Nucleus accumbens (tissue), 56 donors: ENCODE results near the gene NOS1AP.
"Not testable (repeated sequence)": the region's sequence is repeated elsewhere in the genome, so short reads cannot be mapped to it uniquely, and the experiment has no call there.

Experiments
- DNase-seq, 56 donors: peaks; one replicate each; lab custom pipeline; 2025; lab: John Stamatoyannopoulos, UW

The NOS1AP gene

DNA sequence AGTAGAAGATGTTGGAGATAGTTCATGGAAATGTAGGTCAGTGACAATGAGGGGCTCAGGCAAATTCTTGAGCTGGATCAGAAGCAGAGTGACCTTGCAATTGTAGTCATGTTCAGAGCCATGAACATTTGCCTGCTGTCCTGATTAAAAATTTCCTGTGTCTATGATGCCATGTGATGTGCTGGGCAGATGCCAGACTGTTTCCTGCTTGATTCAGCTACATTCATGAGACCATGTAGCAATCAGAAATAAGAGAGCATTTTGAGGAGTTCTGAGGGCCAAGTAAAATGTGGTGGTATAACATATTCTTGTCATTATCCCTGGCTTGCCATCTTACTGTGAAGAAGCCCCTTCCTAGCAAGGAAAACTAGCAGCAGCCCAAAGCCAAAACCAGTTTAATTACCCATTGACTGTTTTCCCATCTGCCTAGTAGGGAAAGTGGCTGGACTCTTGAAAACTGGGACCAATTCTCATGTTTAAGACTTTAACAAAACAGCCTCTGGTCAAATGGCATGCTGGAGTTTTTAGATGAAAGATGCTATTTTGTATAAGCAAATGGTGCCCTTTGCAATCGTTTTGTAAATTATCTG lies 118.3 kb downstream of the NOS1AP start:
- peak in 1 of 56 donors; percentile 12 for DNase-seq

- no peak for DNase-seq
These were observed 119.9 kb downstream of the NOS1AP start for GRCh38 chr1:162189345-162189744.

- DNase-seq = no peak
These were observed 122.2 kb downstream of the NOS1AP start for GRCh38 chr1:162191396-162192305.

- no peak for DNase-seq
These were observed 122.8 kb downstream of the NOS1AP start for GRCh38 chr1:162192306-162192678.

GRCh38 chr1:162192763-162193162 lies 123.3 kb downstream of the NOS1AP start:
- no peak for DNase-seq

GRCh38 chr1:162193221-162193620 lies 123.7 kb downstream of the NOS1AP start:
- no peak for DNase-seq

DNA sequence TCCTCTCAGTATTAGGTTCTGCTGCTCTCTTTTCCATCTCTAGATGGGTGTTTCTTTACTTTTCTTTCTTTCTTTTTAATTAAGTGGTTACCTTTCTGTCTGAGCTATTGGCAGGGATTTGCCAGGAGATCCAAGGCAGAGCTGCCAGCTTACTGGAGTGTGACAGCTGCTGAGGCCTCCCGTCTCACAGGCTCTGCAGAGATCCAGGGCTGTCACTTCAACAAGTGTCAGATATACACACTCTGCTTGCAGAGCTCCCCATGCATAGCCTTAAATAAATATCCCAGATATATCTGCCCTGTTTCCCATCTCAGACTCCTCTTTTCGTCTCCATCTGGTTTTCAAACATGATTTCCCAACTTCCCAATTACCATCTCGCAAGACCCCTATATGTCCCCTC lies 124.3 kb downstream of the NOS1AP start:
- no peak for DNase-seq

- no peak for DNase-seq
These were observed 126.1 kb downstream of the NOS1AP start for GRCh38 chr1:162195567-162195966.

DNA sequence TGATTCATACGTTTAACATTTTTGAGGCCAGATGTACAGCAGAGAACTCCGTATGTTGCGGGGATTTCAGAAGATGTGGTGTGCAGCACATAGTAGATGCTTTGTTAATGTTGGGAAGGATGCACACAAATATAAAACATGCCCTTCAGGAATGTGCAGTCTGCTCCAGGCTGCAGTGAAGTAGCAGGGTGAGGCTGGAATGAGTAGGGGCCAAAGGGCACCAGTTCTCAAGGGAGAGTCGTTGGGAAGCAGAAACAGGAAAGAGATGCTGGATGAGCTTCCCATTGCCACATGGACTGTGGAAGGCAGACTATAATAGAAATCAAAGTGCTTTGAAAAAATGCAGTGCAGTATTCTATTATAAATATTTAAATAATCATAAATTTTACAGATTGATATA lies 126.9 kb downstream of the NOS1AP start:
- no peak for DNase-seq

DNA sequence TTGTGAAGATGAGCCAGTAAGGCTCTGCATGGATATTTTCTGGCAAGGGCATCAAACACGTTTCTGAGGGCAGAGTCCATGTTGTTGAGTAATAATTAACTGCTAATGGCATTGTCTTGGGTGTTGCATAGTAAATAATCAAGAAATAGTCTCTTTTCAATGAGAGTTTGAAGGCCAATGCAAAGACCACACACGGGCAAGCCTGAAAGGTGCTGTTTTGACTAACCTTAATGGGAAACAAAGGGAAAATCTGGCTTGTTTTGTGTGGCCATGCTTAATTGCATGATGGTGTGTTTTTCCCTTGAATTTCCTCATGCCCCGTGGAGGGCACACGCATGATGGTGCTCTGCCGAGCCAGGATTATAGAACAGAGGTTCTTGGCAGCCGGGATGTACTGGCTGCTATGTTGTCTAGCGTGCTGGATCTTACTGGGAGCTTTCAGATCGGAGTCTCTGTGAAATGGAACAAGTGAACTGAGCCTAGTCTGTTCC lies 127.6 kb downstream of the NOS1AP start:
- no peak for DNase-seq

GRCh38 chr1:162197615-162198421 lies 128.3 kb downstream of the NOS1AP start:
- DNase-seq = no peak

GRCh38 chr1:162200096-162200847 lies 130.8 kb downstream of the NOS1AP start:
- DNase-seq = no peak

GRCh38 chr1:162201062-162201461 lies 131.6 kb downstream of the NOS1AP start:
- not testable (repeated sequence) for DNase-seq

- no peak for DNase-seq
These were observed 134.8 kb downstream of the NOS1AP start for GRCh38 chr1:162204129-162204822.

GRCh38 chr1:162204823-162205155 lies 135.3 kb downstream of the NOS1AP start:
- no peak for DNase-seq

DNA sequence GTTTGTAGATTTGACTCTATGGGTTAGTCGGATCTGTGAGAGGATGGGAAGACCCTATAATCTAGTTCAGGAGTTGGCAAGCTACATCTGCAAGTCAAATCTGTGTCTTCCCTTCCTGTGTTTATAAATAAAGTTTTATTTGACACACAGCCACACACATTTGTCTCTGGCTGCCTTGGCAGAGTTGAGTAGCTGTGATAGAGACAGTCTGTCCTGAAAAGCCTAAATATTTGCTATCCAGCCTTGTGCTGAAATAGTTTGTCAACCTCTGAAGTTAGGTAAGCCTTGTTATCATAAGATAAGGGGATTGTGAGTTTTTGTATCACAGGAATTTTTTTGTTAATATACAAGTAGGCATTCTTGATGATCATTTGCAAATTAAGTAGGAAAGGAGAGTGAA lies 136.8 kb downstream of the NOS1AP start:
- DNase-seq = no peak

- DNase-seq = peak in 2 of 56 donors; percentile 5 to 11
These were observed 137.5 kb downstream of the NOS1AP start for GRCh38 chr1:162206749-162207635.

DNA sequence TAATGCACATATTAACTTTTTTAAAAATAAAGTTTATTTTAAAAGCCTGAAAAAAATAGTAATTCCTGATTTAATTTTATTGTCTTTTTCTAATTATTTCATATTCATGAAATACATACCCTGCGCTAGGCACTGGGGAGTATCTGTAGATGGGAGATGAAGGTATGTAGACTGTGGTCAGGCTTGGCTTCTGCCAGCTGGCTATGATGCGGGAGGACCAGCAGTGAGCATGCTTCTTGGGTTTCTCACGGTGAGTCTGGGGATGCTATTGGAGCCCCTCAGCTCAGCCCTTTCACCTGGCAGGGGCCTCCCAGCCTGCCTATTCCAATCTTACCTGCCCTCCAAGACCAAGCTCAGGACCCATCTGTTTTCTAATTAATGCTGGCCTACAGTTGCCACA lies 138.4 kb downstream of the NOS1AP start:
- DNase-seq = no peak

GRCh38 chr1:162210196-162210595 lies 140.7 kb downstream of the NOS1AP start:
- DNase-seq = no peak
